ENCODE measurements around the gene LDLRAD4.

Gene LDLRAD4

DNA sequence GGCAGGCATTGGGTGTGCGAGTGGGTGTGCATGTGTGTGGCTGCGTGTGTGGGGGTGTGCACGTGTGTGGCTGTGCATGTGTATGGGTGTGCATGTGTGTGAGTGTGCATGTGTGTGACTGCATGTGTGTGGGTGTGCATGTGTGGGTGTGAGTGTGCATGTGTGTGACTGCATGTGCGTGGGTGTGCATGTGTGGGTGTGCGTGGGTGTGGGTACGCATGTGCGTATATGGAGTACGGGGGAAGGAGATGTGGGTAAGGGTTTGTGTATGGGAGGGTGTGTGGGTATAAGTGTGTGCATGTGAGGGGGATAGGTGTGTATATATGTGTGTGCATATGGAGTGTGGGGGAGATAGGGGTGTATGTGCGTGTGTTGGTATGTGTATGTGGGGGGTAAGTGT is 371.4 kb downstream of the LDLRAD4 start:
- no peak for TF ChIP-seq CTCF (IDR thresholded peaks at IDR 0.05; ENCODE audit: borderline replicate concordance, extremely low read depth, low read length, poor library complexity, severe bottlenecking)
- no peak for TF ChIP-seq EZH2 (IDR thresholded peaks at IDR 0.05; ENCODE audit: borderline replicate concordance, low read depth, low read length, severe bottlenecking)
- H4K20me1 ChIP-seq (ENCODE audit: insufficient read depth, low read length) = peaks cover 16% of the 10 kb centered on the region

GRCh38 chr18:13592246-13592645 is 373.7 kb downstream of the LDLRAD4 start:
- Histone ChIP-seq H3K9me3 (ENCODE audit: insufficient read depth, low read length, severe bottlenecking) (peaks cover 29% of the 10 kb centered on the region), H3K9ac (ENCODE audit: low read depth, low read length) (no peak overlapping the region), H3K4me2 (ENCODE audit: insufficient read depth, low read length) (no peak overlapping the region), H3K4me3 (ENCODE audit: low read depth in 1 of 2, low read length in 2 of 2) (no peak overlapping the region), H3K4me1 (ENCODE audit: insufficient read depth, low read length) (peaks cover 7% of the 10 kb centered on the region; the same call in 1 of the 2 replicates), H4K20me1 (ENCODE audit: insufficient read depth, low read length) (peaks cover 15% of the 10 kb centered on the region), H3K36me3 (ENCODE audit: insufficient read depth, low read length) (peaks cover 43% of the 10 kb centered on the region), H3K27ac (ENCODE audit: low read length) (peak overlapping the region; percentile 18), H3K79me2 (ENCODE audit: insufficient read depth, low read length) (peaks cover 96% of the 10 kb centered on the region), H2AFZ (ENCODE audit: low read depth, low read length) (no peak overlapping the region), H3K27me3 (ENCODE audit: insufficient read depth, low read length, poor library complexity) (no peaks in the 10 kb centered on the region)
- ATAC-seq (ENCODE audit: insufficient read depth, low read depth) = 0 out of 3 replicates have a peak, but pooled peaks have one; percentile 25
- no peak for DNase-seq
- no peak for TF ChIP-seq EZH2 (IDR thresholded peaks at IDR 0.05; ENCODE audit: borderline replicate concordance, low read depth, low read length, severe bottlenecking)
- TF ChIP-seq CTCF (IDR thresholded peaks at IDR 0.05; ENCODE audit: borderline replicate concordance, extremely low read depth, low read length, poor library complexity, severe bottlenecking) = no peak

More for the DNA sequence above, 371.4 kb downstream of the LDLRAD4 start:
- DNase-seq = no peak
- Histone ChIP-seq H2AFZ (ENCODE audit: low read depth, low read length) (no peak overlapping the region), H3K9ac (ENCODE audit: low read depth, low read length) (no peak overlapping the region), H3K4me1 (ENCODE audit: insufficient read depth, low read length) (peaks cover 7% of the 10 kb centered on the region; the same call in 1 of the 2 replicates), H3K79me2 (ENCODE audit: insufficient read depth, low read length) (peaks cover 95% of the 10 kb centered on the region), H3K9me3 (ENCODE audit: insufficient read depth, low read length, severe bottlenecking) (peaks cover 6% of the 10 kb centered on the region), H3K27me3 (ENCODE audit: insufficient read depth, low read length, poor library complexity) (no peaks in the 10 kb centered on the region), H3K36me3 (ENCODE audit: insufficient read depth, low read length) (peaks cover 48% of the 10 kb centered on the region), H3K27ac (ENCODE audit: low read length) (peak overlapping the region; percentile 30; the same call in 1 of the 2 replicates), H3K4me2 (ENCODE audit: insufficient read depth, low read length) (no peak overlapping the region), H3K4me3 (ENCODE audit: low read depth in 1 of 2, low read length in 2 of 2) (no peak overlapping the region)
- no peak for ATAC-seq (ENCODE audit: insufficient read depth, low read depth)

GRCh38 chr18:13594551-13594950 is 376.0 kb downstream of the LDLRAD4 start:
- Histone ChIP-seq H3K4me1 (ENCODE audit: insufficient read depth, low read length) (peaks cover 5% of the 10 kb centered on the region; the same call in 1 of the 2 replicates), H3K9me3 (ENCODE audit: insufficient read depth, low read length, severe bottlenecking) (peaks cover 39% of the 10 kb centered on the region), H3K27me3 (ENCODE audit: insufficient read depth, low read length, poor library complexity) (no peaks in the 10 kb centered on the region), H3K79me2 (ENCODE audit: insufficient read depth, low read length) (peaks cover 97% of the 10 kb centered on the region), H3K9ac (ENCODE audit: low read depth, low read length) (no peak overlapping the region), H4K20me1 (ENCODE audit: insufficient read depth, low read length) (peaks cover 10% of the 10 kb centered on the region), H3K4me2 (ENCODE audit: insufficient read depth, low read length) (no peak overlapping the region), H3K36me3 (ENCODE audit: insufficient read depth, low read length) (peaks cover 45% of the 10 kb centered on the region), H3K27ac (ENCODE audit: low read length) (no peak overlapping the region), H2AFZ (ENCODE audit: low read depth, low read length) (no peak overlapping the region), H3K4me3 (ENCODE audit: low read depth in 1 of 2, low read length in 2 of 2) (no peak overlapping the region)
- no peak for TF ChIP-seq EZH2 (IDR thresholded peaks at IDR 0.05; ENCODE audit: borderline replicate concordance, low read depth, low read length, severe bottlenecking)
- TF ChIP-seq CTCF (IDR thresholded peaks at IDR 0.05; ENCODE audit: borderline replicate concordance, extremely low read depth, low read length, poor library complexity, severe bottlenecking) = no peak
- ATAC-seq (ENCODE audit: insufficient read depth, low read depth) (no peak), DNase-seq (no peak)

All from DND-41 (cell line).